GM18867 (cell line): ENCODE results near the gene PPTC7.

Source experiments
- ATAC-seq: cut with Tn5 transposase; IDR thresholded peaks from one replicate; pipeline ENCODE4 v1.9.1; 2021; ENCODE audit warnings: mild to moderate bottlenecking, moderate library complexity; ENCODE audit not compliant: unreplicated experiment

The PPTC7 gene

GRCh38 chr12:110498984-110499706, 84.0 kb downstream of the PPTC7 start:
- ATAC-seq, result no peak
